Sciatic nerve (tissue), 2 donors: ENCODE measurements around the gene CRYZL1. TPM values are rescaled to one million over a fixed set of nuclear protein-coding genes. Genes with fewer than 3 reads are reported as not detected.
"Not testable (repeated sequence)": the region's sequence is repeated elsewhere in the genome, so short reads cannot be mapped to it uniquely, and the experiment has no call there.

Experiments
- ATAC-seq: fragments of 200-7000 bp; cut with Tn5 transposase; one replicate; pipeline ENCODE4 v1.9.1; 2020; ENCODE audit warnings: mild to moderate bottlenecking, moderate library complexity
- DNase-seq: peaks from one replicate; pipeline ENCODE4 v3.0.0-alpha.2; 2020; ENCODE audit warnings: low spot score
- intact Hi-C: fragments of 100-400 bp; cut with DNase I; formaldehyde crosslinking; loops from one replicate; pipeline ENCODE4 v1.14.2; 2022
- total RNA-seq: library from RNA; stranded (reverse); fragmentation: NEBNext Ultra II Directional; extraction: Animal tissue kit (Norgen Biotek cat#: 25700); gene quantifications from one replicate; pipeline ENCODE4 v1.2.1, GENCODE V29; 2021
- donor health status: DM: no; HTN: no; CAD: no.
- donor health status: DM: no; HTN: no; CAD: no.

CRYZL1 gene
- 59.2 TPM for total RNA-seq

- intact Hi-C loops: no loop called here
- ATAC-seq: peak; percentile 95
- DNase-seq: peak; percentile 100
Observed at GRCh38 chr21:33641352-33642026, at the start of gene CRYZL1. Gene CRYZL1, minus strand, starts transcription at chr21:33641741. Its CDS starts 10,190 bp downstream, at chr21:33631551.

- no peak for DNase-seq
- intact Hi-C loops: no loop called here
- ATAC-seq: no peak
Observed at GRCh38 chr21:33690874-33691273, 49.3 kb upstream of the CRYZL1 start.

- intact Hi-C loops: no loop called here
- ATAC-seq (peak; percentile 51), DNase-seq (no peak)
Observed at GRCh38 chr21:33688353-33688752, 46.8 kb upstream of the CRYZL1 start.

- no peak for ATAC-seq
- no peak for DNase-seq
- intact Hi-C loops: no loop called here
Observed at GRCh38 chr21:33687634-33688033, 46.1 kb upstream of the CRYZL1 start.

GRCh38 chr21:33686386-33686785, 44.8 kb upstream of the CRYZL1 start:
- no peak for ATAC-seq
- intact Hi-C loops: no loop called here
- no peak for DNase-seq

- DNase-seq (no peak), ATAC-seq (peak; percentile 47)
- intact Hi-C loops: no loop called here
Observed at GRCh38 chr21:33685613-33686197, 44.2 kb upstream of the CRYZL1 start.

- DNase-seq (no peak), ATAC-seq (no peak)
- intact Hi-C loops: no loop called here
Observed at GRCh38 chr21:33684923-33685560, 43.5 kb upstream of the CRYZL1 start.

GRCh38 chr21:33684068-33684467, 42.5 kb upstream of the CRYZL1 start:
- intact Hi-C loops: no loop called here
- ATAC-seq: no peak
- no peak for DNase-seq

GRCh38 chr21:33682992-33683627, 41.6 kb upstream of the CRYZL1 start:
- DNase-seq: no peak
- peak; percentile 48 for ATAC-seq
- intact Hi-C loops: no loop called here

GRCh38 chr21:33680870-33681269, 39.3 kb upstream of the CRYZL1 start:
- intact Hi-C loops: no loop called here
- ATAC-seq (no peak), DNase-seq (no peak)

- intact Hi-C loops: no loop called here
- ATAC-seq: no peak
Observed at GRCh38 chr21:33677450-33677849, 35.9 kb upstream of the CRYZL1 start.

GRCh38 chr21:33676666-33677065, 35.1 kb upstream of the CRYZL1 start:
- intact Hi-C loops, ATAC-seq, DNase-seq: not testable (repeated sequence)

More at GRCh38 chr21:33677450-33677849, 35.9 kb upstream of the CRYZL1 start:
- no peak for DNase-seq

GRCh38 chr21:33674226-33674625, 32.7 kb upstream of the CRYZL1 start:
- intact Hi-C loops: no loop called here
- no peak for DNase-seq
- ATAC-seq: no peak

- no peak for ATAC-seq
- DNase-seq: no peak
- intact Hi-C loops: no loop called here
Observed at GRCh38 chr21:33673473-33673872, 31.9 kb upstream of the CRYZL1 start.

GRCh38 chr21:33670076-33670978, 28.8 kb upstream of the CRYZL1 start:
- DNase-seq (no peak), ATAC-seq (no peak)
- intact Hi-C loops: no loop called here

- intact Hi-C loops: no loop called here
- ATAC-seq (no peak), DNase-seq (no peak)
Observed at GRCh38 chr21:33668620-33669019, 27.1 kb upstream of the CRYZL1 start.

- ATAC-seq: peak; percentile 66
- intact Hi-C loops: no loop called here
- DNase-seq: no peak
Observed at GRCh38 chr21:33668180-33668579, 26.6 kb upstream of the CRYZL1 start.

GRCh38 chr21:33667636-33668035, 26.1 kb upstream of the CRYZL1 start:
- no peak for DNase-seq
- no peak for ATAC-seq
- intact Hi-C loops: no loop called here

GRCh38 chr21:33666153-33666552, 24.6 kb upstream of the CRYZL1 start:
- intact Hi-C loops: no loop called here
- no peak for ATAC-seq
- no peak for DNase-seq
